Caco-2 (cell line): ENCODE measurements around the gene SPATA18. TPM values are rescaled to one million over a fixed set of nuclear protein-coding genes. Genes with fewer than 3 reads are reported as not detected.
"Not testable (repeated sequence)": the region's sequence is repeated elsewhere in the genome, so short reads cannot be mapped to it uniquely, and the experiment has no call there.

Experiments
- BruUV-seq: library from RNA; stranded (reverse); fragments of 400-500 nt; replicated peaks from 2 replicates; lab custom pipeline; 2021; lab: Mats Ljungman, UMichigan
- CTCF ChIA-PET: fragments of 300-600 bp; sonication (Branson Sonifier 250); formaldehyde crosslinking; loops from one replicate; lab custom pipeline; 2022; ENCODE audit warnings: antibody characterized with exemption; lab: Charles Lee
- POLR2A ChIA-PET: fragments of 300-600 bp; sonication (Branson Sonifier 250); formaldehyde crosslinking; loops from one replicate; lab custom pipeline; 2022; ENCODE audit warnings: antibody characterized with exemption; lab: Charles Lee
- DNase-seq, 2 experiments: peaks; one replicate each; pipeline versions ENCODE4 v3.0.0 to v3.0.0-alpha.2; 2020 to 2022
- H3K27me3 ChIP-seq: replicated peaks from 2 replicates; pipeline ENCODE4 v1.6.0; 2011; ENCODE audit warnings: low read length; ENCODE audit not compliant: control insufficient read depth, insufficient read depth
- H3K36me3 ChIP-seq: 2 replicates; pipeline ENCODE4 v1.5.1; 2011; ENCODE audit warnings: low read length; ENCODE audit not compliant: control insufficient read depth, insufficient read depth
- H3K4me1 ChIP-seq: fragments of 250-450 bp; sonication (Bioruptor Pico); 2 replicates; pipeline ENCODE4 v1.5.1; 2020; ENCODE audit warnings: mild to moderate bottlenecking
- H3K4me3 ChIP-seq: 2 replicates; pipeline ENCODE4 v1.5.1; 2011; ENCODE audit warnings: low read depth, mild to moderate bottlenecking, control low read depth, low read length
- H3K9me3 ChIP-seq: fragments of 250-450 bp; sonication (Bioruptor Pico); 2 replicates; pipeline ENCODE4 v1.5.1; 2020; ENCODE audit warnings: mild to moderate bottlenecking, moderate library complexity
- H3K27ac Mint-ChIP-seq: one replicate; pipeline ENCODE4 v1.8.0; 2022; ENCODE audit warnings: mixed read lengths; ENCODE audit not compliant: unreplicated experiment
- H3K27me3 Mint-ChIP-seq: one replicate; pipeline ENCODE4 v1.8.0; 2022; ENCODE audit warnings: mixed read lengths; ENCODE audit not compliant: insufficient read depth, unreplicated experiment
- H3K36me3 Mint-ChIP-seq: one replicate; pipeline ENCODE4 v1.8.0; 2022; ENCODE audit warnings: mild to moderate bottlenecking, mixed read lengths; ENCODE audit not compliant: insufficient read depth, unreplicated experiment
- H3K4me1 Mint-ChIP-seq: one replicate; pipeline ENCODE4 v1.8.0; 2022; ENCODE audit warnings: low read depth, mixed read lengths; ENCODE audit not compliant: unreplicated experiment
- H3K4me3 Mint-ChIP-seq: one replicate; pipeline ENCODE4 v1.8.0; 2022; ENCODE audit warnings: mild to moderate bottlenecking, moderate library complexity, mixed read lengths; ENCODE audit not compliant: unreplicated experiment
- H3K9me3 Mint-ChIP-seq: one replicate; pipeline ENCODE4 v1.8.0; 2022; ENCODE audit warnings: mixed read lengths; ENCODE audit not compliant: unreplicated experiment
- intact Hi-C: fragments of 100-400 bp; cut with micrococcal nuclease; formaldehyde crosslinking; loops from one replicate; pipeline ENCODE4 v1.10.0; 2022; ENCODE audit not compliant: unreplicated experiment
- total RNA-seq: library from RNA; stranded (reverse); gene quantifications from 2 replicates; pipeline ENCODE4 v1.2.3, GENCODE V29; 2022
- TF ChIP-seq, protein P1 (sequence below), 2 experiments: fragments of 200-600 bp in 1 of 2; IDR thresholded peaks; 1 replicate in 1 of 2; 2 replicates in 1 of 2; pipeline versions ENCODE4 v1.5.1 to v1.8.0; 2011 to 2022; ENCODE audit warnings: antibody characterized with exemption in 1 of 2, control low read depth in 1 of 2, inconsistent platforms in 1 of 2, low read depth in 1 of 2, low read length in 1 of 2, mild to moderate bottlenecking in 1 of 2, moderate library complexity in 1 of 2; ENCODE audit not compliant: insufficient read depth in 1 of 2, severe bottlenecking in 1 of 2, unreplicated experiment in 1 of 2

The SPATA18 gene
- total RNA-seq, 1 experiment from 2014 or later: not detected

DNA sequence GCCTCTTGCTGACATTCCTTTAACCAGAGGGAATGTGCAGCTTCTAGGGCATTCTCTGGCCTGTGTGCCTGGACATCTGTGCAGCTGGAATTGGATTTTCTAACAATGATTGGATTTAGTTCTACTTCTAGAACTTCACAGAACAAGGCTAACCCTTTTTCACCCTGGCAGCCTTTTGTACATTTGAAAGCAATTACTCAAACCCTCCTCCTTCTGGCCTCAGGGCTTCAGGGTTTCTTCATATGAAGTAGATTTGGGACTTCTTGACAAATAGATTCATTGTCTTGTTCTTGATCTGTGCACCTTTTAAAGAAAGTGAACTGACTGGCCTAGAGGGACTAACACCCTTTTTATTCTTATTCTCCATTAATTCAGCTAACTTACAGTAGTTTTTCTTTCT, 30.1 kb downstream of the SPATA18 start:
- no TSS peak for BruUV-seq
- ChIA-PET POLR2A (no interaction called here), CTCF (no interaction called here)
- Mint-ChIP-seq H3K9me3 (no peaks in the 10 kb centered on the region), H3K36me3 (no peaks in the 10 kb centered on the region), H3K27ac (no peak overlapping the region), H3K27me3 (peaks cover 27% of the 10 kb centered on the region), H3K4me1 (no peaks in the 10 kb centered on the region), H3K4me3 (no peak overlapping the region)
- Histone ChIP-seq H3K27me3 (no peaks in the 10 kb centered on the region), H3K9me3 (no peaks in the 10 kb centered on the region), H3K36me3 (no peaks in the 10 kb centered on the region), H3K4me3 (no peak overlapping the region), H3K4me1 (no peaks in the 10 kb centered on the region)
- DNase-seq: no peak
- TF ChIP-seq, protein P1, sequence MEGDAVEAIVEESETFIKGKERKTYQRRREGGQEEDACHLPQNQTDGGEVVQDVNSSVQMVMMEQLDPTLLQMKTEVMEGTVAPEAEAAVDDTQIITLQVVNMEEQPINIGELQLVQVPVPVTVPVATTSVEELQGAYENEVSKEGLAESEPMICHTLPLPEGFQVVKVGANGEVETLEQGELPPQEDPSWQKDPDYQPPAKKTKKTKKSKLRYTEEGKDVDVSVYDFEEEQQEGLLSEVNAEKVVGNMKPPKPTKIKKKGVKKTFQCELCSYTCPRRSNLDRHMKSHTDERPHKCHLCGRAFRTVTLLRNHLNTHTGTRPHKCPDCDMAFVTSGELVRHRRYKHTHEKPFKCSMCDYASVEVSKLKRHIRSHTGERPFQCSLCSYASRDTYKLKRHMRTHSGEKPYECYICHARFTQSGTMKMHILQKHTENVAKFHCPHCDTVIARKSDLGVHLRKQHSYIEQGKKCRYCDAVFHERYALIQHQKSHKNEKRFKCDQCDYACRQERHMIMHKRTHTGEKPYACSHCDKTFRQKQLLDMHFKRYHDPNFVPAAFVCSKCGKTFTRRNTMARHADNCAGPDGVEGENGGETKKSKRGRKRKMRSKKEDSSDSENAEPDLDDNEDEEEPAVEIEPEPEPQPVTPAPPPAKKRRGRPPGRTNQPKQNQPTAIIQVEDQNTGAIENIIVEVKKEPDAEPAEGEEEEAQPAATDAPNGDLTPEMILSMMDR (IDR thresholded peaks at IDR 0.05; ENCODE audit: insufficient read depth in 1 of 2, low read depth in 1 of 2, low read length in 1 of 2, severe bottlenecking in 1 of 2, unreplicated experiment in 1 of 2): no peak
- intact Hi-C loops: no loop called here

DNA sequence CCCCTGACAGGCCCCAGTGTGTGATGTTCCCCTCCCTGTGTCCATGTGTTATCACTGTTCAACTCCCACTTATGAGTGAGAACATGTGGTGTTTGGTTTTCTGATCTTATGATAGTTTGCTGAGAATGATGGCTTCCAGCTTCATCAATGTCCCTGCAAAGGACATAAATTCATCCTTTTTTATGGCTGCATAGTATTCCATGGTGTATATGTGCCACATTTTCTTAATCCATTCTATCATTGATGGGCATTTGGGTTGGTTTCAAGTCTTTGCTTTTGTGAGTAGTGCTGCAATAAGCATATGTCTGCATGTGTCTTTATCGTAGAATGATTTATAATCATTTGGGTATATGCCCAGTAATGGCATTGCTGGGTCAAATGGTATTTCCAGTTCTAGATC, 35.3 kb downstream of the SPATA18 start:
- CTCF ChIA-PET, H3K4me1 ChIP-seq, H3K36me3 ChIP-seq, H3K4me1 Mint-ChIP-seq, H3K9me3 Mint-ChIP-seq, POLR2A ChIA-PET, DNase-seq, H3K27me3 ChIP-seq, intact Hi-C loops, BruUV-seq, H3K9me3 ChIP-seq, H3K27ac Mint-ChIP-seq, H3K4me3 ChIP-seq, H3K36me3 Mint-ChIP-seq, H3K4me3 Mint-ChIP-seq: not testable (repeated sequence)
- peaks cover 20% of the 10 kb centered on the region for H3K27me3 Mint-ChIP-seq

DNA sequence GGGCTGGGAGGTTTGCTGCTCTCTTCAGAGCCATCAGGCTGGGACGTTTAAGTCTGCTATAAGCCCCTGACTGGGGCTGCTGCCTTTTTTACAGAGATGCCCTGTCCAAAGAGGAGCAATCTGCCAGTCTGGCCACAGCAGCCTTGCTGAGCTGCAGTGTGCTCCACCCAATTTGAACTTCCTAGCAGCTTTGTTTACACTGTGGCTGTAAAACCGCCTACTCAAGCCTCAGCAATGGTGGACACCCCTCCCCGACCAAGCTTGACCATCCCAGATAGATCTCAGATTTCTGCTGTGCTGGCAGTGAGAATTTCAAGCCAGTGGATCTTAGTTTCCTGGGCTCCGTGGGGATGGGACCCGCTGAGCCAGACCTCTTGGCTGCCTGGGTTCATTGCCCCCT, 40.7 kb downstream of the SPATA18 start:
- Histone ChIP-seq H3K27me3 (no peaks in the 10 kb centered on the region), H3K9me3 (no peaks in the 10 kb centered on the region), H3K36me3 (no peaks in the 10 kb centered on the region), H3K4me3 (no peak overlapping the region), H3K4me1 (no peaks in the 10 kb centered on the region)
- TF ChIP-seq, protein P1 (IDR thresholded peaks at IDR 0.05; ENCODE audit: insufficient read depth in 1 of 2, low read depth in 1 of 2, low read length in 1 of 2, severe bottlenecking in 1 of 2, unreplicated experiment in 1 of 2): no peak
- DNase-seq: no peak
- Mint-ChIP-seq H3K36me3 (no peaks in the 10 kb centered on the region), H3K27ac (no peak overlapping the region), H3K4me3 (no peak overlapping the region), H3K9me3 (no peaks in the 10 kb centered on the region), H3K27me3 (peaks cover 2% of the 10 kb centered on the region), H3K4me1 (no peaks in the 10 kb centered on the region)
- intact Hi-C loops: no loop called here
- BruUV-seq: no TSS peak
- ChIA-PET CTCF (no interaction called here), POLR2A (no interaction called here)

DNA sequence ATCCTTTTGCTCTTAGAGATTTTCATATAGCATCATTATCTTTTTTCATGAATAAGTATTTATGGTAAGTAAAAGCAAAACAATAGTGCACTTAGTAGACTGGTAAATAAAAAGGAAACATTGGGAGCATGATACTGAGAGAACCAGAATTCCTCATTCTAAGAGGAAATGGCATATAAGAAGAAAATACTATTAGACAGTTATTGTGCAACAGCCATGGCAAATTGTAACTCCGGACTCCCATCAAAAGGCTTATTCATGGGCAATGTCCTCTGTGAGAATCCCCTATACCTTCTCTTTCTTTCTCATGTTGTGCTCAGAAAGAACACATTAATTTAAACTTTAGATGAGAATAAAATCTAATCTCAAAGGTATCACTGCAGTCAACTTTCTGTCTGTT, 42.4 kb downstream of the SPATA18 start:
- CTCF ChIA-PET: no interaction called here
- H3K36me3 Mint-ChIP-seq: no peaks in the 10 kb centered on the region
- no peaks in the 10 kb centered on the region for H3K9me3 Mint-ChIP-seq
- Histone ChIP-seq H3K9me3 (no peaks in the 10 kb centered on the region), H3K36me3 (no peaks in the 10 kb centered on the region), H3K4me3 (no peak overlapping the region), H3K27me3 (no peaks in the 10 kb centered on the region), H3K4me1 (no peaks in the 10 kb centered on the region)
- no peak overlapping the region for H3K27ac Mint-ChIP-seq
- intact Hi-C loops: no loop called here
- POLR2A ChIA-PET: no interaction called here
- H3K27me3 Mint-ChIP-seq: peaks cover 6% of the 10 kb centered on the region
- DNase-seq: no peak
- TF ChIP-seq, protein P1 (IDR thresholded peaks at IDR 0.05; ENCODE audit: insufficient read depth in 1 of 2, low read depth in 1 of 2, low read length in 1 of 2, severe bottlenecking in 1 of 2, unreplicated experiment in 1 of 2): no peak
- BruUV-seq: no TSS peak
- H3K4me1 Mint-ChIP-seq: no peaks in the 10 kb centered on the region
- no peak overlapping the region for H3K4me3 Mint-ChIP-seq
